ENCODE data around the gene ACOD1.

ACOD1 gene

DNA sequence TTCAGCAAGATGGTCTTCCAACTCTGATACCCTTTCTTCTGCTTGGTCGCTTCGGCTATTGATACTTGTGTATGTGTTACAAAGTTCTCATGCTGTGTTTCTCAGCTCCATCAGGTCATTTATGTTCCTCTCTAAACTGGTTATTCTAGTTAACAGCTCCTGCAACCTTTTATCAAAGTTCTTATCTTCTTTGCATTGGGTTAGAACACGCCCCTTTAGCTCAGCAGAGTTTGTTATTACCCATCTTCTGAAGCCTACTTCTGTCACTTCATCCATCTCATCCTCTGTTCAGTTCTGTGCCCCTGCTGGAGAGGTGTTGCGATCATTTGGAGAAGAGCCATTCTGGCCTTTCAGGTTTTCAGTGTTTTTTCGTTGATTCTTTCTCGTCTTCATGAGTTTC is 18.7 kb downstream of the ACOD1 start:
- TF ChIP-seq, protein P1, sequence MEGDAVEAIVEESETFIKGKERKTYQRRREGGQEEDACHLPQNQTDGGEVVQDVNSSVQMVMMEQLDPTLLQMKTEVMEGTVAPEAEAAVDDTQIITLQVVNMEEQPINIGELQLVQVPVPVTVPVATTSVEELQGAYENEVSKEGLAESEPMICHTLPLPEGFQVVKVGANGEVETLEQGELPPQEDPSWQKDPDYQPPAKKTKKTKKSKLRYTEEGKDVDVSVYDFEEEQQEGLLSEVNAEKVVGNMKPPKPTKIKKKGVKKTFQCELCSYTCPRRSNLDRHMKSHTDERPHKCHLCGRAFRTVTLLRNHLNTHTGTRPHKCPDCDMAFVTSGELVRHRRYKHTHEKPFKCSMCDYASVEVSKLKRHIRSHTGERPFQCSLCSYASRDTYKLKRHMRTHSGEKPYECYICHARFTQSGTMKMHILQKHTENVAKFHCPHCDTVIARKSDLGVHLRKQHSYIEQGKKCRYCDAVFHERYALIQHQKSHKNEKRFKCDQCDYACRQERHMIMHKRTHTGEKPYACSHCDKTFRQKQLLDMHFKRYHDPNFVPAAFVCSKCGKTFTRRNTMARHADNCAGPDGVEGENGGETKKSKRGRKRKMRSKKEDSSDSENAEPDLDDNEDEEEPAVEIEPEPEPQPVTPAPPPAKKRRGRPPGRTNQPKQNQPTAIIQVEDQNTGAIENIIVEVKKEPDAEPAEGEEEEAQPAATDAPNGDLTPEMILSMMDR (IDR thresholded peaks at IDR 0.05; ENCODE audit: low read depth, low read length): no peak
- no peak overlapping the region for H3K4me3 ChIP-seq (ENCODE audit: low read depth, low read length)

DNA sequence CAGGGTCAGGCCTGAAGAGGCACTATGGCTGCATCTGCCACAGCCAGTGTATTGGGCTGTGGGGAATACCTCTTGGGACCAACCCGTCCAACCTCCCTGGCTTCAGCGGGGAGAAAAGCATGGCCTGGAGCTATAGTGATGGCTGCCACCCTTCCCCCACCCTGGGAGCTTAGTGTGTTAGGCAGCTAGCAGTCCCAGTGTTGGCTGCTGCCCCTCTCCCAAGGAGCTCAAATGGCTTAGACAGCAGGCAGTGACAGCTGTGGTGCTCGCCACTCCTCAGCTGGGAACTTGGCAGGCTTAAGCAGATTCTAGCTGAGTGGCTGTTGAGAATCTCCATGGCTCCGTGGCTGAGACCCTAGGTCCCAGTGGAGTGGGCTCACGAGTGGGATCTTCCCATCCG is 19.7 kb downstream of the ACOD1 start:
- TF ChIP-seq, protein P1 (IDR thresholded peaks at IDR 0.05; ENCODE audit: low read depth, low read length): no peak
- H3K4me3 ChIP-seq (ENCODE audit: low read depth, low read length): no peak overlapping the region

DNA sequence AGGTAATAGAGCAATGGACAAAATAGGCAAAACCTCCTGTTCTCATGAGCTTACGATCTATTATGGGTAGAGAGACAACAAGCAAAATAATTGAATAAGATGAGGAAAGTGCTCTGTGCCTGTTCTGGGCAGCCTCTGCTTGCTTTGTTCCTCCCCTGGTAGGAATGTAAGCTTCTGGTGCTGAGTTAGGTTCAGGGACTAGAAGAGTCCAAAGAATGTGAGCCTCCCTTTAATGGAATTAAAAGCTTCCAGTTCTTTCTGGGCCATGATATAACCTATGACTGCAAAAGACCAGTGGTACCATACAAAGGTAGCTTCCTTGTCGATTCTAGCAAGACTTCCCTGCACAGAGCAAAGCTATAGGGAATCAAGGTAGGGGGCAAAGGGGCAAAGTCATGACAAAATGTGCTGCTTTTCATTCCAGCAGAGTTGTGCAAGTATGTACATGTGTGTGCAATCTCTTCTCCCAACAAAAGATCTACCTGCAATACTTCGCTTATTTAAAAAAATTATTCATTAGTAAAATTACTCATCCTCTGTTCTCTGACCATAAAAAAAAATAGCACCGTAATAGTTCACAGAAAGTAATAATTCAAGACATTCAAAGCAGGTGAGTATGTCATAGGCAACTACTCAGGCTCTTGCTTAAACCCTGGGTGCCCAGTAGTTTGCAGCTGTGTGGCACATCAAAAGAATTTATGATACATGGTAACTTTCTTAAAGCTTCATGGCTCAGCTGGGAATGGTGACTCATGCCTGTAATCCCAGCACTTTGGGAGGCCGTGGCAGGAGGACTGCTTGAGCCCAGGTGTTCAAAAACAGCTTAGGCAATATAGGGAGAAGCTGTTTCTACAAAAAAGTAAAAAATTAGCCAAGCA is 21.4 kb downstream of the ACOD1 start:
- H3K4me3 ChIP-seq (ENCODE audit: low read depth, low read length): no peak overlapping the region
- TF ChIP-seq, protein P1 (IDR thresholded peaks at IDR 0.05; ENCODE audit: low read depth, low read length): no peak

DNA sequence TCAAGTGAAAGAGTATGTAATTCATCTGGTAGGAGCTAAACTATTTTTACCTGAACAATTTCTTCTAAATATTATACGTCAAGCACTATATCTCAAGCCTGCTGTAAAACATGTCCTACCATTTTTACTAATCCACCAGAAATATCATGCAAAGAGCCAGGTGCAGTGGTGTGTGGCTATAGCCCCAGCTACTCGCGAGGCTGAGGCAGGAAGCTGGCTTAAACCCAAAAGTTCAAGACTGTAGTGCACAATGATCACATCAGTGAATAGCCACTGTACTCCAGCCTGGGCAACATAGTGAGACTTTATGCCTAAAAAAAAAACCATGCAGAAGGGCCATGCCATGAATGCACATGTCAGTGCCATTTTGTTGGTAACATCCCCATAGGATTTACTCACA is 22.9 kb downstream of the ACOD1 start:
- TF ChIP-seq, protein P1 (IDR thresholded peaks at IDR 0.05; ENCODE audit: low read depth, low read length): no peak
- no peak overlapping the region for H3K4me3 ChIP-seq (ENCODE audit: low read depth, low read length)

DNA sequence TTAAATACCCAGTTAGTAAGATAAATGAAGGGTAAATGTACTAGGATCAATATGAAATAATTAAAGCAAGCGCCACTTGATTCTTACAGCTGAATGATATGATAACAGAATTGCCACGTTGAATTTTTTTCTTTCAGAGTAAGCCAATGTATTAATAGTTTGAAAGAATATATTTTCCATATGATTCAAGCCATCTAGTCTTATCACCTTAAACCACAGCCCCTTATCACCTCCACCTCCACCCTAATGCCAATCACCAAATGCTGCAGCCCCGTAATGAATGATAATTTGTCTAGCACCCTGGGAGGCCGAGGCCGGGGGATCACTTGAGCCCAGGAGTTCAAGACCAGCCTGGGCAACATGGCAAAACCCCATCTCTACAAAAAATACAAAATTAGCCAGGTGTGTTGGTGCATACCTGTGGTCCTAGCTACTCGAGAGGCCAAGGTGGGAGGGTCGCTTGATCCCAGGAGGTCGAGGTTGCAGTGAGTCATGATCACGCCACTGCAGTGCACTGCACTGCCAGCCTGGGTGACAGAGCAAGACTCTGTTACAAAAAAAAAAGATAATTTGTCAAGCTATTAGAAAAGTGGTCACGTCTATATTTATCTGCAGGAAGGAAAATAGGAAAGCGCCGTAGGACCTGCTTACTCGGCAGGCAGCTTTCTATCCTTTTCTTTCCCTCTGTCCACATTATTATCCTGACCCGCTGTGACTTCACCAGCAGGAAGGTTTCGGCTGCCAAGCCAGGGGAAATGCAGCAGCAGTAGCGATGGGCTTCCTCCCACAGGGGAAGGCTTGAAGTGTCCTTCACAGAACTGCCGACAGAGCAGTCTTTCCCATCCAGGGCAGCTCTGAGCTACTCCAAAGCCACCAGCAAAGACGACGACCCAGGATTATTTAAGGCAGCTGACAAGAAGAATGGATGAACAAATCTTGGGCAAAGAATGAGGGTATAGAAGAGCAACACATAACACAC is 23.8 kb downstream of the ACOD1 start:
- TF ChIP-seq, protein P1 (IDR thresholded peaks at IDR 0.05; ENCODE audit: low read depth, low read length): no peak
- no peak overlapping the region for H3K4me3 ChIP-seq (ENCODE audit: low read depth, low read length)

DNA sequence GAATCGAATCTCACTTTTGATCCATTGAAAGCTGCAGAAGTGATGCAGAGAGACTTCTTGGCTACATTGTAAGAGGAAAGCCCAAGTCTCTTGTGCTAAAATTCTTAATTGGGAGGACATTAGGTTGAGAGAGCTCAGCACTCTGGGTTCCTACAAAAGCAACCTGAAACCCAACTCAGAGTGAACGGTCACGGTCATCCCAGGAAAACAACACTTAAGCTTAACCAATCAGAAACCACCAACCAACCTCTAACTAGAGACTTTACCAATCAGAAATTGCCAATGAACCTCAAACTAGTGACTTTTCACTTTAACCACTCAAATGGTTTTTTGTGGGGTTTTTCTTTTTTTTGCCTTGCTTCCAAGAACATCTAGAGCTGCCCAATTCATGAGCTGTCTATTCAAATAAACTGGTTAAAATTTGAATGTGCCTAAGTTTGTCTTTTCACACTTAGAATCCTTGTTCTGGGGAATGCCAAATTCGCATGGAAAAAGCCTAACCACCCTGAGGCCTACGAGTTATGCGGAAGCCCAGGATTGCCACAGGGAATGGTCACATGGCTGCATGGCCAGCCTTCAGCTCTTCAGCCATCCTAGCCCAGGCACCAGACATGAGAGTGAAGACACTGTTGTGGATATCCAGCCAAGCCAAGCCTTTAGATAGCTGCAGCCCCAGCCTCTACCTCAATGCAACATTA is 25.8 kb downstream of the ACOD1 start:
- TF ChIP-seq, protein P1 (IDR thresholded peaks at IDR 0.05; ENCODE audit: low read depth, low read length): no peak
- no peak overlapping the region for H3K4me3 ChIP-seq (ENCODE audit: low read depth, low read length)

All from WI38 (cell line).